IPS DF 4.7 (cell line): ENCODE results near the gene ETS2.

Experiments
- DNase-seq: peaks from one replicate; pipeline ENCODE4 v3.0.0-alpha.2; 2013; ENCODE audit warnings: low spot score; ENCODE audit errors: extremely low read depth

Gene ETS2

DNA sequence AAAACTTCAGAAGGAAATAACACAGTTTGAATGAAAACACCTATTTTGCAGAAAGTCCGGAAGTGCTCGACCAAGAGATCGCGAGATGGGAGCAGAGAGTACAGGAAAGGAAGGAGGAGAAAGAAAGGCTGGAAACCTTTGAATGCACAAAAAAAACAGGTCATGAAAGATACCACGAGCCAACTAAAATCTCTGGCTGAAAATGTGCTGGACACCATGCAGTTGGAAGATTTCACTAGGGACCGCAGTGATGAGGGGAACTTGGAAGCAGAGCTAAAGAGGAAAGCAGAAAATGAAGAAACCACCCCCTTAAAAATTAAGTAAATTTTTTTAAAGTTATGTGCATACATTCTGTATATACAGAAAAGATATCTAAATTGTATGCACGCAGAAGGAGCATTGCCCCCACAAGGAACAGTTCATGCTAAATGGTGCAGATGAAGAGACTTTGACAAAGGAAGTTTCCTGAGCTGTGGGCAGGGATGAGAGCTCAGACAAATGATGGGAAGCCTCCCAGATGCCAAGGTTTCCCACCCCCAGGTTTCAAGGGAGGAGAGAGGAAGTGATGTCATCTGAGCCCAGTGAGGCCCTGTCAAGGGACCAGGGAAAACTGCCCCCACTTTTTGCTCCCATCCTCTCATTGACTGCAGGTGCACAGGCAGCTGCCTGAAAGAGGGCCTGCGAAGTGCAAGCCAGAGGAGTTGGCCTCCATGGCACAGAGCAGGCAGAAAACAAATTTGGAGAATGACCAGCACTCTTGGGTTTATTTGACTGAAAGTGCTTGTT, 52.5 kb downstream of the ETS2 start:
- DNase-seq: no peak

DNA sequence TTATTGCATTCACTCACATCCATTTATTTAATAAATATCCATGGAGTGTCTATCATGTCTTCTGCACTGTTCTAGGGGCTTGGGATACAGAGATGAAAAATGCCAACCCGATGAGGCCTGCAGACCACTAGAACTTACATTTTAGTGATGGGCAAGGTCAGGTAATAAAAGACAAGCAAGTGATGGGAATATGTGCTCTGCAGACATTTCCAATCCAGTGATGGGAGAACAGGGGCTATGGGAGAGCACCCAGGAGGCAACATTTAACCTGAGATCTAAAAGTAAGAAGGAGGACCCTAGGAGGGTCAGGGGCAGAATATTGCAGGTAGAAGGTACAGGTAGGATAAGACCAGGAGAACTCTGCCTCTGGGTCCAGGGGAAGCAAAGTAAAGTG, 53.1 kb downstream of the ETS2 start:
- no peak for DNase-seq

DNA sequence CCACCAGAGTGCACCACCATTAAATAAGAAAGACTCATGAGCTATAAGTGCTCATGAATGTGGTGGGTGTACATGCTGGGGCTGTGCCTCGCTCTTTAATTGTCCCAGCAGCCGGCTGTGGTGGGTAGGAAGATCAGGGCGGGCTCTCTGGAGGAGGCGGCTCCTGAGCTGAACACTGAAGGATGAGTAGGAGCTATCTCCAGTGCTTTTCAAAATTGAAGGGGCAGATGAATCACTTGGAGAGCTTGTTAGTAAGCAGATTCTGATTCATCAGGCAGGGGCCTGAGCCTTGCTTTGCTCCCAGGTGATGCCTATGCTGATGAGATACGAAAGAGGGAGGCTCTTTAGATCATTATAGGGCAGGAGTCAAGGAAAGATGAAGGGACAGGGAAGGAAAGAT, 54.1 kb downstream of the ETS2 start:
- no peak for DNase-seq

DNA sequence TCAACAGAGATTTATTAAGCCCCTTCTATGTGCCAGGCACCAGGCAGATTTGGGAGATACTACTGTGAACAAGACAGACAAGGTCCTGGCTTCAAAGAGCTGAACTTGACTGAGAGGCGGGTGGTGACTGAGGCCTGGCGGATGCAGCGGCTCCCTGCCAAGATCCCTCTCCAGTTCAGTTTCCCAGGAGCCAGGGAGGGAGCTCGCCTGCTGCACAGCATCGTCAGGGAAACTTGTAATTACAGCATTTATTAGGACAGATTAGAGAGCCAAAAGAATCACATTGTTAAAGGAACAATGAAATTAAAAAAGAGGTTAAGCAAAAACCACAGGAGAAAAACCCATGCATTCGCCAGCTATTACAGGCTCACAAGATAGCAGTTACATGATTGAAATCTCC, 55.3 kb downstream of the ETS2 start:
- DNase-seq: no peak

DNA sequence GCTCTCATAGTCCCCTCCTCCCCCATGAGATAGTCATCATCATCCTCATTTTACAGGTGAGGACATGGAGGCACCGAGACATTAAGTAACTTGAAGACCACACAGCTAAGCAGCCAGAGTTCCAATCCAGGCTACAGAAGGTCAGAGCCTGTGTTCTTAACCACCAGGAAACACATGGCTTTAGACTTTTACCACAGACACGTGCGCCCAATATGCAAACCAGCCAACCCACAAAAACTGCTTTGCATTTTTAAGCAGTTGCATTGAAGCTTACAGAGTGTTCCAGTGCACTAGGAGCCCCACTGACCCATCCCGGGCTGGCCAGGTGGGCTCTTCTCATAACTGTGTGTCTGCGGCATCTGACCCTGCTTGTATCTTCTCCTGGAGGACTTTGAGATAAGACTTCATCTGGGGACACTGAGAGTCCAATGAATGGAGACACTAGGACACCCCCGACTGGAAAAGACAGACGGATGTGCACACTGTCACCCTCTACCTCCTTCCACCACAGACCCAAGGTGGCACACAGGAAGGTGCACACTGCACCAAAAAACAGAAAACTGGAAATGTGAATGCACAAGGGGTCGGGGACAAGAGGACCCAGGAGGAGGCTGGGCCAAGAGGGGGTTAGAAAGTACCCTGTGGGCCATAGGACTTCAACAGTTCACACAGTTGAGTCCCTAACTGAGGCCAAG, 56.4 kb downstream of the ETS2 start:
- no peak for DNase-seq

DNA sequence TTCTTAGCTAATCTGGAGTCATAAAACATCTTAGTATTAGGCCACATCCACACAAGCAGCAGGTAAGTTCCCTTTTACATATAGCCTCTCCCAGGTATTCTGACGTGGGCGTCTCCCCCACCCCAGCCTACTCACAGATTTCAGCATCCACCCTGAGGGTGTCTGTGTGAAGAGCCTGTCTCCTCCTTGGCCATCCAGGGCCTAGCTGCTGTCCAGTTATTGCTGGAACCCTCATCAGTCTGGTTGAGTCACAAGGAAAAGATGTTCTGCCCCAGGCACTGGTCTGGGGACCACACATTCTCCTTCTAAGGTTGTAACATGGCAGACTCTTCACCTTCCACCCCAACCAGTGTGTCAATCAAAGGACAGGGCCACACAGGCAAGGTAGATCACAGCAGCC, 57.6 kb downstream of the ETS2 start:
- no peak for DNase-seq

DNA sequence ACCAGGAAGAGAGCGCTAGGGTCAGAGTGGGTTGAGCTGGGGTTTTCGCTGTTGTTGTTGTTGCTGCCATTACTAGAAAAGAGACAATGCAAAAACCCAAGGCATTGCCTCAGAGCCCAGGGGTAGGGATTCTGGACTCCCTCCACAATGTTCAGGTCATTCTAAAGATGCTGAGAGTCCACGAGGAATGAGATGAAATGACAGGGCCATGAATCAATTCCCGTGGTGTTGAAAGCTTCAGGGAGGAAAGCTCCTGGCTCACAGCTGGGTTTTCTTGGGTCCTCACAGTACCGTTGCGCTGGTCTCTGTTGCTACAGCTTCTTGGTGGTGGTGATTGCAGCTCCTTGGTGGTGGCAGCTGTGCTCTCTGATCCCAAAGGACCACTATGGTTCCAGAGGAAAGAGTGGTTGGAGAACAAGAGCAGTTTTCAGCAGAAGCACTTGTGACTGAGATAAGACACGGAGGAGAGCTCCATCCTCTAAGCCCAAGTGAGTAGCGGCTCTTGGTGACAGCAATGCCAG, 58.2 kb downstream of the ETS2 start:
- DNase-seq: no peak

DNA sequence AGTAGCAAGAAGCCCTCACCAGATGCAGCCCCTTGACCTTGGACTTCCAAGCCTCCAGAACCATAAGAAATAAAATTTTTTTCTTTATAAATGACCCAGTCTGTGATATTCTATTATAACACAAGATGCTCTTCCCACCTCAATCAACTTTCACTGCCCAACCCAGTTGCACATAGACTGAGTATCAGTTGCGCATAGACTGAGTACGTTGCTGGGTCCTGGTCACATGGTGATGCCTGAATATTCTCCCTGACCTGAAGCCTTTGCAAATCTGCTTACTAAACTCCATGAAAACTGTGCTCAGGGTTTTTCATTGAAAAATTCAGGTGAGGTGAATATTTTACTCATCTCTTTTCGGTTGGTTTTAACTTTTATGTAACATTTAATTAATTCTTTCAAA, 59.2 kb downstream of the ETS2 start:
- DNase-seq: no peak

DNA sequence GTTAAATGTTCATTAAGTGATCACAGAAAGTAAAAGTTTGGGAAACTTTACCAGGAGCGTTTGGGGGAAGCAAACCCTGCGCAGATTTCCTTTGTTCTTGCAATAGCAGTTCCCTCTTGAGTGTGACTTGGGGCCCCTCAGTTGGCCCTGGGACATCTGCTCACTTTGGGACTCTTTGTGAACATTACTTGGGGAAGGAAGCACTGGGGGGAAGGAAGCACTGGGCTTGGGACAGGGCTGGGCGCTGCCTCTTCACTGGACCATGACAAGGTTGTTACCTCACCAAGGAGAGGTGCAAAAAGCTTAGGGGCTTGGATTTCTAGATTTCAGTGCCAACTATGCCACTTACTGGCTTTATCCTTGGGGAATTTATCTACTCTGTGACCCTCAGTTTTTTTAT, 63.5 kb downstream of the ETS2 start:
- no peak for DNase-seq

DNA sequence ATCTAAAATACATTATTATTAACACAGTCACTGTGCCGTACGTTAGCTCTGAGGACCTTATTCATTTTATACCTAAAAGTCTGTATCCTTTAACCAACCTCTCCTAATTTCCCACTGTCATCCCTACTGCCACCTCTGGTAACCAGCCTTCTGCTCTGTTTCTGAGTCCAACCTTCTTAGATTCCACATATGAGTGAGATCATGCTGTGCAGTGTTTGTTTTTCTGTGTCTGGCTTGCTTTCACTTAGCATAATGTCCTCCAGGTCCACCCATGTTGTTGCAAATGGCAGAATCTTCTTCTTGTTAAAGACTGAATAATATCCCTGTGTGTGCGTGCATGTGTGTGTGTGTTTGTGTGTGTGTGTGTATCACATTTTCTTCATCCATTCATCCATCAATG, 64.2 kb downstream of the ETS2 start:
- DNase-seq: no peak
